ENCODE measurements around the gene ARHGEF7.
"Not testable (repeated sequence)": the region's sequence is repeated elsewhere in the genome, so short reads cannot be mapped to it uniquely, and the experiment has no call there.

ARHGEF7 gene

DNA sequence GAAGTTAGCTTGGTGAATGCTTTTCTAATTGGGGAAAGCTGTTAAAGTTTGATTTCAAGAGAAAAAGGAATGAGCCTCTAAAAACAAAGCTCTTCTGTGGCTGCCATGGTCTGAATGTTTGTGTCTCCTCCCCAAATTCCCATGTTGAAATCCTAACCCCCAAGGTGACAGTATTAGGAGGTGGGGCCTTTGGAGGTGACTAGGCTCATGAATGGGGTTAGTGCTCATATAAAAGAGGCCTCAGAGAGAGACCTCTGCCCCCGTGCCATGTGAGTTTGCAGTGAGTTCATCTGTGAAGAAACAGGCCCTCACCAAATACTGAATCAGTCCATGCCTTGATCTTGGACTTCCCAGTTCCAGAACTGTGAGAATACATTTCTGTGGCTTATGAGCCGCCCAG is 56.5 kb downstream of the ARHGEF7 start:
- DNase-seq (ENCODE audit: low spot score), result no peak

GRCh38 chr13:111174377-111175114 is 59.4 kb downstream of the ARHGEF7 start:
- no peak for DNase-seq (ENCODE audit: low spot score)

GRCh38 chr13:111175372-111175771 is 60.3 kb downstream of the ARHGEF7 start:
- no peak for DNase-seq (ENCODE audit: low spot score)

- DNase-seq (ENCODE audit: low spot score), result no peak
Measured at GRCh38 chr13:111175935-111176334, 60.8 kb downstream of the ARHGEF7 start.

- no peak for DNase-seq (ENCODE audit: low spot score)
Measured at GRCh38 chr13:111176421-111176820, 61.3 kb downstream of the ARHGEF7 start.

DNA sequence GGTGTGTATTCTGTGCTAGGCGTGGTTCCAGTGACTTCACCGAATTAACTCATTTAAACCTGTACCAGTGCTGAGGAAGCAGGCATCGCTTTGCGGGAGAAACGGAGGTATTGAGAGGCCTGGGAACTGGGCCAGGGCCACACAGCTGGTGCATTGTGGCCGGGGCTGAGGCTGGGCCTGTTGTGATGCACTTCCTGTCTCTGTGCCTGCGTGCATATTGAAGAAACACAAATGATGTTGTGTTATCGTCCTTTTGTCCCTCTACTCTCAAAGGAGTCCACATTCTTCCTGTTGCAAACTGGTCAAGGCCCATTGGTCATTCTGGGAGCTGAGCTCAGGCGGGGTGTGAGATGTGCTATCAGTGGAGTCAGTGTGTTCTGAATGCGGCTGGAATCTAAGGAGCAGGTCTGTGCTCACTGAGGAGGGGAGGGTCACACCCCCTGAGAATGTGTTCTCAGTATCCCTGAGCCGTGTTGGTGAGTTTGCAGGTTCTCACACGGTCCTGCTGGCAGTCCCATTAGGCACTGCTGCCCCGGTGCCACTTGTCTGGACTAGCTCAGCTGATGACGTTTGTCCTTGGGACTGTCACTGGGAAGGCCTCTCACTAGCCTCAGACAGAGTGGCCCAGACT is 62.1 kb downstream of the ARHGEF7 start:
- DNase-seq (ENCODE audit: low spot score), result no peak

- DNase-seq (ENCODE audit: low spot score), result no peak
Measured at GRCh38 chr13:111177921-111178320, 62.8 kb downstream of the ARHGEF7 start.

GRCh38 chr13:111178402-111178801 is 63.3 kb downstream of the ARHGEF7 start:
- DNase-seq (ENCODE audit: low spot score), result no peak

- DNase-seq (ENCODE audit: low spot score), result no peak
Measured at GRCh38 chr13:111179908-111180760, 65.0 kb downstream of the ARHGEF7 start.

DNA sequence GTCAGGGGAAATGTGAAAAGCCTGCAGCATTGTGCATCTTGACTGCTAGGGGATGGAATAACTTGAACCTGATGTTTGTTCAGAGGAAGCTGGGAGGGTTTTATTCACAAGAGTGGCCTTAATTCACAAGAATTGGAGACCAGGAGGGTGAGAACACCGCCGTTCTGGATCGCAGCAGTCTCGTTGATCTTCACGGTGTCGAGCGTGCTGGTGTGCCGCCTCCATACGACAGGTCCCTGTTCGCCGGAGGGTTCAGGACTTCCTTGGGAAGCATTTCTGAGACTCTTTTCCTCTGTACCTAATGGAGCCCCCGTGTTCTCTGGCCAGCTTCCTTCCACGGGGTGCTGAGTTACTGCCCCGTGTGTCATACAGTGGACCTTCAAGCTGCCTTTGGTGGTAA is 66.9 kb downstream of the ARHGEF7 start:
- DNase-seq (ENCODE audit: low spot score), result no peak

GRCh38 chr13:111183087-111183645 is 68.1 kb downstream of the ARHGEF7 start:
- no peak for DNase-seq (ENCODE audit: low spot score)

DNA sequence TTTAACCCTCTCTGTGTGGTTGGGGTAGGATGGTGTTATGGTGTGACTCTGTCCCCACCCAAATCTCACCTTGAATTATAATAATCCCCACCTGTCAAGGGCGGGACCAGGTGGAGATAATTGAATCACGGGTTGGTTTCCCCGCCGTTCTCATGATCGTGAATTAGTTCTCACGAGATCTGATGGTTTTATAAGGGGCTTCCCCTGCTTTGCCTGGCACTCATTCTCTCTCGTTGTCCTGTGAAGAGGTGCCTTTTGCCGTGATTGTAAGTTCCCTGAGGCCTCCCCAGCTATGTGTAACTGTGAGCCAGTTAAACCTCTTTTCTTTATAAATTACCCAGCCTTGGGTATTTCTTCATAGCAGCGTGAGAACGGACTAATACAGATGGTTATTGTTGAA is 68.8 kb downstream of the ARHGEF7 start:
- no peak for DNase-seq (ENCODE audit: low spot score)

GRCh38 chr13:111184458-111185401 is 69.6 kb downstream of the ARHGEF7 start:
- no peak for DNase-seq (ENCODE audit: low spot score)

DNA sequence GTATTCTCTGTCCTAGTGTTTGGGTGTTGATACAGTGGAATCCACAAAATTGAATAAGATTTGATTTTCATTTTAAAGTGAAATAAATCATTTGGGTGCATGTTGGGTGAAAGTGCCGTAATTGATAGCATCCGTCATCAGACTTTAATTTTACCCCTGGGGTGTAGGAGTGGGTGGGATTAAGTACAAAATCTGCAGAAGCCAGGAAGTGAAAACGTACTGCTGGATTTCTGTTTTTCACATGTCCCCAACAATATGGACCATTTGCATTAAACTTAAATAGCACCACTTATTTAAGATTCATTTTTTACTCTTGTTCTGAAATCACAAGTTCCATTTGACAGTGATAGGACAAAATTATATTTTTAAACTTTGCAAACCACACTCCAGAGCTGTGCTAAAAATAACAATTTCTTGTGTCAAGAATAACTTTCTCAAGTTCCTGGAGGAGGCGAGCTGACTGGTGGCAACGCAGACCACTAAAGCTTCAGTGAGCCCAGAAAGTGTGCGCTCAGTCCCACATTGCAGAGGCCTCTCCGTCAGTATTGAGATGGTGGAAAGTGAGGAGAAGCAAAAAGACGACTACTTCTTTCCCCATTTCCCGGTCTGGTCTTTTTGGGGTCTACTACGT is 71.3 kb downstream of the ARHGEF7 start:
- no peak for DNase-seq (ENCODE audit: low spot score)

DNA sequence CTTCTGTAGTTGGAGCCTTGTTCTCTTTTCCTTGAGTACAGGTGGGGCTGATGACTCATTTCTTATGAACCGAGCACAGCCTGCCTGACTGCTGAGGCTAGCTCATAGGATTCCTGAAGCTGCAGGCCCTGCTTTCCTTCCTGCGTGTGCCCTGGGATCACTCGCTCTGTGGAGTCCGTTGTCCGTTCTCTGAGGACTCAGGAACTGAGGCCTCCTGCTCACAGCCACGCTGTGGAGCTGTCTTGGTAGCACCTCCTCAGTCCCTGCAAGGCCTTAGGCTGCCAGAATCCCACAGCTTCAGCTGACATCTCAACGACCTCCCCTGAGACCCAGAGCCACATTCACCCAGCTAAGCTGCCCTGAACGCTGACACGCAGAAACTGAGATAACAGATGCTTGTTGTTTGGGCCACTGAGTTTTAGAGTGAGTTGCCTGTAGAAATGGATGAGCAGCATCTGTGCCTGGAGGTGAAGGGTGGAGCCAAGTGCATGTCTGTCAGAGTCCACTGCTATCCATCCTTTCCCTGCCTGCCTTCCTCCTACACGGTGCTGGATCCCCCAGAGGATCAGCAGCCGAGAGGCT is 72.9 kb downstream of the ARHGEF7 start:
- no peak for DNase-seq (ENCODE audit: low spot score)

DNA sequence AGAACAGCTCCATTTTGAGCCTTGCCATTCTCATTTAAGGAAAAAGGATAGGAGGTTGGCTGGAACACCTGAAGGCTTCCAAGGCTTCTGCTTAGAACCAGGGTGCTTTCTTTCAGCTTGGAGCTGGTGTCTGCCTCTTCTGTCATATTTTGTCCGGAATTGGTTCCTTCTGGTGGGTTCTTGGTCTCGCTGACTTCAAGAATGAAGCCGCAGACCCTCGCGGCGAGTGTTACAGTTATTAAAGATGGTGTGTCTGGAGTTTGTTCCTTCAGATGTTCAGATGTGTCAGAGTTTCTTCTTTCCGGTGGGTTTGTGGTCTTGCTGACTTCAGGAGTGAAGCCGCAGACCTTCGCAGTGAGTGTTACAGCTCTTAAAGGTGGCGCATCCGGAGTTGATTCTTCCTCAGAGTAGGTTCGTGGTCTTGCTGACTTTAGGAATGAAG is 74.0 kb downstream of the ARHGEF7 start:
- not testable (repeated sequence) for DNase-seq (ENCODE audit: low spot score)

- not testable (repeated sequence) for DNase-seq (ENCODE audit: low spot score)
Measured at GRCh38 chr13:111189516-111189915, 74.4 kb downstream of the ARHGEF7 start.

DNA sequence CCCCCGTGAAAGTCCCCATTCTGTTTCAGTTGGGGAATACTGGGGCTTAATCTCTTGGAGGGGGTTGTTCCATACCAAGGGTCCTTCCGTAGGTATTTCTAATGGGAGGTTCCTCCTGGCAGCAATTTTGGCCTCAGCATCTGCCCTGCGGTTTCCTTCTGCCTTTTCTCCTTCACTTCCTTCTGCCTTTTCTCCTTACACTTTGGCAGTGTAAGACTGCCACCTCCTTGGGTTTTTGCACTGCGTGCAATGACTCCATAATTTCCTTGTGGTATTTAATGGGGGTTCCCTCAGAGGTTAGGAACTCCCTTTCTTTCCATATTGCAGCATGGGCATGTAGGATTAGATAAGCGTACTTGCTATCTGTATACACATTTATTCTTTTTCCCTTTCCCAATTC is 78.1 kb downstream of the ARHGEF7 start:
- DNase-seq (ENCODE audit: low spot score), result not testable (repeated sequence)

GRCh38 chr13:111194651-111195050 is 79.5 kb downstream of the ARHGEF7 start:
- not testable (repeated sequence) for DNase-seq (ENCODE audit: low spot score)

- DNase-seq (ENCODE audit: low spot score), result not testable (repeated sequence)
Measured at GRCh38 chr13:111198732-111199378, 83.7 kb downstream of the ARHGEF7 start.
